ENCODE measurements around the gene SLC35G1. TPM values are rescaled to one million over a fixed set of nuclear protein-coding genes. Genes with fewer than 3 reads are reported as not detected.

Gene SLC35G1
- total RNA-seq (2014; rRNA removed; shearing (Covaris generic)), result 3.8 and 6.2 TPM in 2 replicates
- polyA plus RNA-seq (2016; fragmentation: Nextera tagmentation; extraction: Ambion mirVana), result 5.3 and 5.9 TPM in 2 replicates

- DNase-seq, result peak; percentile 77
- H3K79me2 ChIP-seq (ENCODE audit: insufficient read depth), result peaks cover 9% of the 10 kb centered on the region; the same call in 1 of the 2 replicates
- 1% methylated on average over 58 to 70 of the region's 82 CpGs for WGBS, 2 experiments (ENCODE audit: low coverage in 1 of 2, low lambda C conversion rate in 2 of 2, missing lambda C conversion rate in 2 of 2)
- no peaks in the 10 kb centered on the region for H3F3A ChIP-seq (ENCODE audit: insufficient read depth)
- no peaks in the 10 kb centered on the region for H4K20me1 ChIP-seq (ENCODE audit: insufficient read depth)
- in situ Hi-C loops (cut with MboI), result no loop called here
- no peaks in the 10 kb centered on the region for H3K36me3 ChIP-seq (ENCODE audit: low read depth)
- H3K9me2 ChIP-seq (ENCODE audit: insufficient read depth), result no peaks in the 10 kb centered on the region
- H3K4me1 ChIP-seq (ENCODE audit: insufficient read depth), result peaks cover 7% of the 10 kb centered on the region; the same call in 1 of the 2 replicates
- peak within 1 kb of the TSS; percentile 77 for H3K9ac ChIP-seq
- H3K27ac ChIP-seq, result no peak within 1 kb of the TSS
- peak within 1 kb of the TSS; percentile 97 for H3K4me2 ChIP-seq (ENCODE audit: unreplicated experiment)
- peak within 1 kb of the TSS; percentile 99 for H2AFZ ChIP-seq
- no peak for TF ChIP-seq EZH2 (IDR thresholded peaks at IDR 0.05; ENCODE audit: insufficient read depth, poor library complexity, severe bottlenecking)
- no peak for TF ChIP-seq EZH2phosphoT487 (IDR thresholded peaks at IDR 0.05; ENCODE audit: insufficient read depth, low read depth)
- H3K27me3 ChIP-seq (replicated peaks; ENCODE audit: insufficient read depth), result no peaks in the 10 kb centered on the region
- no peaks in the 10 kb centered on the region for H3K9me3 ChIP-seq (ENCODE audit: low read depth)
- H3K4me3 ChIP-seq, result peak within 1 kb of the TSS; percentile 81
These were observed at the start of gene SLC35G1 for GRCh38 chr10:93893646-93894515. Gene SLC35G1, plus strand, starts transcription at chr10:93893978. Its CDS starts 56 bp downstream, at chr10:93894034.

- Histone ChIP-seq H3K4me3 (no peak overlapping the region), H3K79me2 (ENCODE audit: insufficient read depth) (no peaks in the 10 kb centered on the region), H3K9ac (no peak overlapping the region), H3K9me3 (ENCODE audit: low read depth) (no peaks in the 10 kb centered on the region), H3F3A (ENCODE audit: insufficient read depth) (no peaks in the 10 kb centered on the region), H3K36me3 (ENCODE audit: low read depth) (no peaks in the 10 kb centered on the region), H2AFZ (no peak overlapping the region), H3K27me3 (replicated peaks; ENCODE audit: insufficient read depth) (peaks cover 15% of the 10 kb centered on the region), H3K4me1 (ENCODE audit: insufficient read depth) (no peaks in the 10 kb centered on the region), H4K20me1 (ENCODE audit: insufficient read depth) (no peaks in the 10 kb centered on the region), H3K4me2 (ENCODE audit: unreplicated experiment) (no peak overlapping the region), H3K27ac (no peak overlapping the region), H3K9me2 (ENCODE audit: insufficient read depth) (no peaks in the 10 kb centered on the region)
- in situ Hi-C loops (cut with MboI), result no loop called here
- TF ChIP-seq EZH2 (IDR thresholded peaks at IDR 0.05; ENCODE audit: insufficient read depth, poor library complexity, severe bottlenecking), result no peak
- TF ChIP-seq EZH2phosphoT487 (IDR thresholded peaks at IDR 0.05; ENCODE audit: insufficient read depth, low read depth), result no peak
- no peak for DNase-seq
- 70 to 73% methylated on average over 23 to 27 of the region's 30 CpGs for WGBS, 2 experiments (ENCODE audit: low coverage in 1 of 2, low lambda C conversion rate in 2 of 2, missing lambda C conversion rate in 2 of 2)
These were observed 48.7 kb upstream of the SLC35G1 start for GRCh38 chr10:93844979-93845626.

DNA sequence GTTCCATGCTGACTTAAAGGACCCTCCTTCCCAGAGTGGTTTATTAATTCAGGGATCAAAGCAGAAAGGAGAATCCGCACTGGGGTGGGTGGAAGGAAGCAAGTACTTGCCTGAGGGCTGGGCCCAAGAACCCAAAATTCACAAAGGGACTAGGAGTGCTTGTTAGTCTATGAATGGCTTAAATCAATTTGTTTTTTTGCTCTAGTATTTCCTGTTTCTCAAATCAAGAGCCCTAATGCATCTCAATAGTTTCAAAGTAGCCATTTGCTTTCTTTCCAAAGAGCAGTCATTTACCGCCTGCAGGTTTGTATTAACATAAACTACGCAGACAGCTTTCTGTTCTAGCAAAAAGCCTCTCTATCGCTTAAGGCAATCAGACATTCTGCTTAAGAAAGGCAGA lies 44.2 kb upstream of the SLC35G1 start:
- in situ Hi-C loops (cut with MboI), result no loop called here
- H3K79me2 ChIP-seq (ENCODE audit: insufficient read depth), result no peaks in the 10 kb centered on the region
- no peak for DNase-seq
- no peak for TF ChIP-seq EZH2phosphoT487 (IDR thresholded peaks at IDR 0.05; ENCODE audit: insufficient read depth, low read depth)
- TF ChIP-seq EZH2 (IDR thresholded peaks at IDR 0.05; ENCODE audit: insufficient read depth, poor library complexity, severe bottlenecking), result no peak
- no peaks in the 10 kb centered on the region for H3K9me2 ChIP-seq (ENCODE audit: insufficient read depth)
- H3K9ac ChIP-seq, result no peak overlapping the region
- H3F3A ChIP-seq (ENCODE audit: insufficient read depth), result no peaks in the 10 kb centered on the region
- H3K36me3 ChIP-seq (ENCODE audit: low read depth), result no peaks in the 10 kb centered on the region
- no peaks in the 10 kb centered on the region for H3K9me3 ChIP-seq (ENCODE audit: low read depth)
- H2AFZ ChIP-seq, result no peak overlapping the region
- no peak overlapping the region for H3K4me2 ChIP-seq (ENCODE audit: unreplicated experiment)
- H3K27me3 ChIP-seq (replicated peaks; ENCODE audit: insufficient read depth), result peaks cover 13% of the 10 kb centered on the region
- no peaks in the 10 kb centered on the region for H4K20me1 ChIP-seq (ENCODE audit: insufficient read depth)
- H3K4me3 ChIP-seq, result no peak overlapping the region
- 59 to 73% methylated on average over 4 of the region's 4 CpGs for WGBS, 2 experiments (ENCODE audit: low coverage in 1 of 2, low lambda C conversion rate in 2 of 2, missing lambda C conversion rate in 2 of 2)
- no peaks in the 10 kb centered on the region for H3K4me1 ChIP-seq (ENCODE audit: insufficient read depth)
- H3K27ac ChIP-seq, result no peak overlapping the region
